Activated CD4-positive, alpha-beta T cell treated with anti-CD3 and anti-CD28 coated beads for 36 hours (primary cell): ENCODE results near the gene CDK19. TPM values are rescaled to one million over a fixed set of nuclear protein-coding genes. Genes with fewer than 3 reads are reported as not detected.
"Not testable (repeated sequence)": the region's sequence is repeated elsewhere in the genome, so short reads cannot be mapped to it uniquely, and the experiment has no call there.

Experiments used
- ATAC-seq: fragments of 200-7000 bp; cut with Tn5 transposase; one replicate; pipeline ENCODE4 v1.10.0; 2021; ENCODE audit warnings: mild to moderate bottlenecking, moderate library complexity
- CTCF ChIA-PET: fragments of 350-600 bp; sonication (Branson Sonifier 250); formaldehyde crosslinking; loops from one replicate; lab custom pipeline; 2021; ENCODE audit warnings: antibody characterized with exemption; lab: Charles Lee
- POLR2A ChIA-PET: fragments of 350-600 bp; sonication (Branson Sonifier 250); formaldehyde crosslinking; loops from one replicate; lab custom pipeline; 2021; ENCODE audit warnings: antibody characterized with exemption, inconsistent platforms; lab: Charles Lee
- DNase-seq: peaks from one replicate; pipeline ENCODE4 v3.0.0-alpha.2; 2020
- H3K27ac Mint-ChIP-seq: one replicate; pipeline ENCODE4 v1.8.0; 2021; ENCODE audit warnings: mixed read lengths
- H3K27me3 Mint-ChIP-seq: one replicate; pipeline ENCODE4 v1.8.0; 2021; ENCODE audit warnings: mixed read lengths
- H3K36me3 Mint-ChIP-seq: one replicate; pipeline ENCODE4 v1.8.0; 2021; ENCODE audit warnings: low read depth, mixed read lengths
- H3K4me1 Mint-ChIP-seq: one replicate; pipeline ENCODE4 v1.8.0; 2021; ENCODE audit warnings: mixed read lengths
- H3K4me3 Mint-ChIP-seq: one replicate; pipeline ENCODE4 v1.8.0; 2021; ENCODE audit warnings: mild to moderate bottlenecking, moderate library complexity, mixed read lengths
- H3K9me3 Mint-ChIP-seq: one replicate; pipeline ENCODE4 v1.8.0; 2021; ENCODE audit warnings: low read depth, mixed read lengths
- intact Hi-C, 2 experiments: fragments of 100-400 bp; cut with DNase I in 1 of 2; cut with micrococcal nuclease in 1 of 2; formaldehyde crosslinking; loops; one replicate each; pipeline versions ENCODE4 v1.14.2 to v1.15.1; 2022 to 2024; cut with DNase I, micrococcal nuclease
- total RNA-seq, 2 experiments: library from RNA; stranded (reverse); gene quantifications; one replicate each; pipeline ENCODE4 v1.2.3, GENCODE V29; 2021

CDK19 gene
- total RNA-seq, 2 experiments from 2014 or later: 14.7 to 15.7 TPM

GRCh38 chr6:110784610-110784979, 30.7 kb downstream of the CDK19 start:
- CTCF ChIA-PET: interaction anchor here (1.3 kb wide), 1 partner anchor 11 kb away, joined by 3 read pairs; no protein-coding TSS in a partner anchor
- intact Hi-C loops: loop anchor here in 1 of 2 experiments (1.0 kb wide), 1 partner anchor 30 kb away; no protein-coding TSS in a partner anchor
- no peak for DNase-seq
- peak; percentile 55 for ATAC-seq
- Mint-ChIP-seq H3K9me3 (peaks cover 9% of the 10 kb centered on the region), H3K27me3 (no peaks in the 10 kb centered on the region), H3K4me1 (peaks cover 39% of the 10 kb centered on the region), H3K27ac (no peak overlapping the region), H3K4me3 (no peak overlapping the region), H3K36me3 (peaks cover 7% of the 10 kb centered on the region)
- POLR2A ChIA-PET: no interaction called here

- intact Hi-C loops: no loop called here
- H3K4me1 Mint-ChIP-seq: peaks cover 47% of the 10 kb centered on the region
- H3K27me3 Mint-ChIP-seq: no peaks in the 10 kb centered on the region
- ATAC-seq (no peak), DNase-seq (no peak)
- H3K27ac Mint-ChIP-seq: no peak overlapping the region
- H3K4me3 Mint-ChIP-seq: no peak overlapping the region
- CTCF ChIA-PET: interaction anchor here (0.6 to 1.0 kb wide), 3 partner anchors 33 to 95 kb away, joined by 3 to 5 read pairs (median 3); no protein-coding TSS in a partner anchor
- peaks cover 3% of the 10 kb centered on the region for H3K36me3 Mint-ChIP-seq
- peaks cover 1% of the 10 kb centered on the region for H3K9me3 Mint-ChIP-seq
- POLR2A ChIA-PET: no interaction called here
These were observed 33.6 kb downstream of the CDK19 start for GRCh38 chr6:110781522-110782214.

- Mint-ChIP-seq H3K27ac (no peak overlapping the region), H3K4me3 (no peak overlapping the region), H3K27me3 (no peaks in the 10 kb centered on the region), H3K36me3 (peaks cover 2% of the 10 kb centered on the region), H3K4me1 (peaks cover 31% of the 10 kb centered on the region), H3K9me3 (no peaks in the 10 kb centered on the region)
- POLR2A ChIA-PET: no interaction called here
- DNase-seq: no peak
- CTCF ChIA-PET: interaction anchor here (0.7 to 0.8 kb wide), 2 partner anchors 9 to 41 kb away, joined by 3 read pairs; no protein-coding TSS in a partner anchor
- intact Hi-C loops: no loop called here
- ATAC-seq: no peak
These were observed 36.9 kb downstream of the CDK19 start for GRCh38 chr6:110778333-110778732.

- Mint-ChIP-seq H3K36me3 (peaks cover 2% of the 10 kb centered on the region), H3K9me3 (no peaks in the 10 kb centered on the region), H3K27ac (no peak overlapping the region), H3K4me1 (peaks cover 24% of the 10 kb centered on the region), H3K27me3 (no peaks in the 10 kb centered on the region), H3K4me3 (no peak overlapping the region)
- no peak for DNase-seq
- ATAC-seq: no peak
- intact Hi-C loops: no loop called here
- ChIA-PET CTCF (no interaction called here), POLR2A (no interaction called here)
These were observed 37.6 kb downstream of the CDK19 start for GRCh38 chr6:110777636-110778035.

GRCh38 chr6:110776413-110776812, 38.9 kb downstream of the CDK19 start:
- CTCF ChIA-PET: interaction anchor here (0.9 to 1.1 kb wide), 4 partner anchors 13 to 160 kb away, joined by 3 read pairs; no protein-coding TSS in a partner anchor
- intact Hi-C loops: no loop called here
- no peak for ATAC-seq
- Mint-ChIP-seq H3K27me3 (no peaks in the 10 kb centered on the region), H3K4me3 (no peak overlapping the region), H3K4me1 (peaks cover 13% of the 10 kb centered on the region), H3K9me3 (no peaks in the 10 kb centered on the region), H3K36me3 (peaks cover 12% of the 10 kb centered on the region), H3K27ac (no peak overlapping the region)
- DNase-seq: no peak
- POLR2A ChIA-PET: no interaction called here

- POLR2A ChIA-PET: interaction anchor here (0.7 kb wide), 1 partner anchor 17 kb away, joined by 4 read pairs; no protein-coding TSS in a partner anchor
- DNase-seq (no peak), ATAC-seq (no peak)
- CTCF ChIA-PET: no interaction called here
- H3K4me3 Mint-ChIP-seq: no peak overlapping the region
- H3K27ac Mint-ChIP-seq: no peak overlapping the region
- H3K27me3 Mint-ChIP-seq: no peaks in the 10 kb centered on the region
- peaks cover 20% of the 10 kb centered on the region for H3K36me3 Mint-ChIP-seq
- no peaks in the 10 kb centered on the region for H3K9me3 Mint-ChIP-seq
- intact Hi-C loops: no loop called here
- H3K4me1 Mint-ChIP-seq: no peaks in the 10 kb centered on the region
These were observed 45.3 kb downstream of the CDK19 start for GRCh38 chr6:110769923-110770322.

GRCh38 chr6:110768057-110768456, 47.2 kb downstream of the CDK19 start:
- Mint-ChIP-seq H3K27me3 (no peaks in the 10 kb centered on the region), H3K9me3 (no peaks in the 10 kb centered on the region), H3K27ac (no peak overlapping the region), H3K4me1 (no peaks in the 10 kb centered on the region), H3K36me3 (peaks cover 22% of the 10 kb centered on the region), H3K4me3 (no peak overlapping the region)
- ChIA-PET CTCF (interaction anchor here (0.6 to 0.7 kb wide), 2 partner anchors 178 to 728 kb away, joined by 3 read pairs; no protein-coding TSS in a partner anchor), POLR2A (no interaction called here)
- no peak for DNase-seq
- intact Hi-C loops: no loop called here
- no peak for ATAC-seq

- Mint-ChIP-seq H3K27ac (no peak overlapping the region), H3K4me1 (peaks cover 3% of the 10 kb centered on the region), H3K36me3 (peaks cover 8% of the 10 kb centered on the region), H3K9me3 (no peaks in the 10 kb centered on the region), H3K4me3 (no peak overlapping the region), H3K27me3 (no peaks in the 10 kb centered on the region)
- no peak for DNase-seq
- no peak for ATAC-seq
- CTCF ChIA-PET: no interaction called here
- POLR2A ChIA-PET: no interaction called here
- intact Hi-C loops: no loop called here
These were observed 53.9 kb downstream of the CDK19 start for GRCh38 chr6:110761371-110761770.

- H3K4me3 Mint-ChIP-seq: no peak overlapping the region
- H3K4me1 Mint-ChIP-seq: peaks cover 3% of the 10 kb centered on the region
- ATAC-seq: no peak
- CTCF ChIA-PET: no interaction called here
- peaks cover 5% of the 10 kb centered on the region for H3K36me3 Mint-ChIP-seq
- intact Hi-C loops: no loop called here
- no peaks in the 10 kb centered on the region for H3K27me3 Mint-ChIP-seq
- POLR2A ChIA-PET: no interaction called here
- no peak for DNase-seq
- no peaks in the 10 kb centered on the region for H3K9me3 Mint-ChIP-seq
- no peak overlapping the region for H3K27ac Mint-ChIP-seq
These were observed 54.7 kb downstream of the CDK19 start for GRCh38 chr6:110760589-110760988.

- POLR2A ChIA-PET, DNase-seq, H3K36me3 Mint-ChIP-seq, H3K27ac Mint-ChIP-seq, H3K4me1 Mint-ChIP-seq, intact Hi-C loops, H3K27me3 Mint-ChIP-seq, H3K4me3 Mint-ChIP-seq, H3K9me3 Mint-ChIP-seq, ATAC-seq: not testable (repeated sequence)
- CTCF ChIA-PET: interaction anchor here (1.2 kb wide), 1 partner anchor 16 kb away, joined by 3 read pairs; no protein-coding TSS in a partner anchor
These were observed 55.2 kb downstream of the CDK19 start for GRCh38 chr6:110760098-110760497.

GRCh38 chr6:110757926-110758325, 57.3 kb downstream of the CDK19 start:
- POLR2A ChIA-PET: no interaction called here

GRCh38 chr6:110756817-110757216, 58.5 kb downstream of the CDK19 start:
- CTCF ChIA-PET: no interaction called here
- POLR2A ChIA-PET: no interaction called here
- DNase-seq: no peak

More at GRCh38 chr6:110757926-110758325, 57.3 kb downstream of the CDK19 start:
- H3K27me3 Mint-ChIP-seq: no peaks in the 10 kb centered on the region
- no peak for ATAC-seq
- CTCF ChIA-PET: no interaction called here
- no peak for DNase-seq
- H3K4me3 Mint-ChIP-seq: no peak overlapping the region
- peaks cover 3% of the 10 kb centered on the region for H3K4me1 Mint-ChIP-seq
- no peaks in the 10 kb centered on the region for H3K36me3 Mint-ChIP-seq
- H3K9me3 Mint-ChIP-seq: no peaks in the 10 kb centered on the region
- no peak overlapping the region for H3K27ac Mint-ChIP-seq
- intact Hi-C loops: no loop called here

More at GRCh38 chr6:110756817-110757216, 58.5 kb downstream of the CDK19 start:
- H3K27me3 Mint-ChIP-seq: no peaks in the 10 kb centered on the region
- no peaks in the 10 kb centered on the region for H3K9me3 Mint-ChIP-seq
- intact Hi-C loops: no loop called here
- peaks cover 3% of the 10 kb centered on the region for H3K4me1 Mint-ChIP-seq
- no peaks in the 10 kb centered on the region for H3K36me3 Mint-ChIP-seq
- no peak for ATAC-seq
- H3K27ac Mint-ChIP-seq: no peak overlapping the region
- no peak overlapping the region for H3K4me3 Mint-ChIP-seq
